Cerebellar nuclear complex (tissue), 1 donor: ENCODE measurements around the gene SRPK2.
"Not testable (repeated sequence)": the region's sequence is repeated elsewhere in the genome, so short reads cannot be mapped to it uniquely, and the experiment has no call there.

Source experiments
- DNase-seq, 2 experiments: peaks; one replicate each; lab custom pipeline; 2025; lab: John Stamatoyannopoulos, UW

SRPK2 gene

DNA sequence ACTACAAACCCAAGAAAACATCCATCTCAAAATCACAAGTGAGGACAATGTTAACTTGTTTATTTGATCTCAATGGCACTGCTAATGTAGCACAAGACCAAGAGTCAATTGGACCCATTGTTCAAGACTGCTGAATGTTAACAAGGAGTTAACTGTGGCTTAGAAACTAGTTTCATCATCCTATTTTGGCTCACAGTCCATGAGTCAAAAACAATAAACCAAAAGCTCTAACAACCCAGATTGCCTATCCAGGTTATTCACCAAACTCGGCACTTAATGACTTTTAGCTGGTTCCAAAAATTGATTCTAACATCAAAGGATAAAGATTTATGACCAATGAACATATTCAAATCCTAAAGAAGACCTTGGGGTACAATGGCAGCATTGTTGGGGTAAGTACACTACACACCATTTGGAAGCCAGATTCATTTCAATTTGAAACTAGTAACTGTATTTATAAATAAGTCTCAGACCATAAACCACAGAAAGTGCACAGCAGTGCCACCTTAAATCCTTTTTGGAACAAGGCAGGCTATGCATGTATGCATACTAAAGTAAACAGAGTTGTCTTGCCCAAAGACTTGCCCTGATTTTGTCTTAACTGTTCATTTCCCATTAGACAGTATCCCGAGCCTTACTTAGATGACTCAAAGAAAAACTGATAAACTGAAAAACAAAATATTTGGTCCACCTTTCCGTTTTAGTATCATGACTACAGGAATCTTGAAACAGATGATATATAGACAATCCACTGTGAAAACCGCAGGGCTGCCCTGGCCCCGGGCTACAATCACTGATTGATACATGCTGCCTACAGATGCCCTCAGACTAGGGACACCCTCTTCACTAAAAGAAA, 84.5 kb downstream of the SRPK2 start:
- DNase-seq, result no peak

DNA sequence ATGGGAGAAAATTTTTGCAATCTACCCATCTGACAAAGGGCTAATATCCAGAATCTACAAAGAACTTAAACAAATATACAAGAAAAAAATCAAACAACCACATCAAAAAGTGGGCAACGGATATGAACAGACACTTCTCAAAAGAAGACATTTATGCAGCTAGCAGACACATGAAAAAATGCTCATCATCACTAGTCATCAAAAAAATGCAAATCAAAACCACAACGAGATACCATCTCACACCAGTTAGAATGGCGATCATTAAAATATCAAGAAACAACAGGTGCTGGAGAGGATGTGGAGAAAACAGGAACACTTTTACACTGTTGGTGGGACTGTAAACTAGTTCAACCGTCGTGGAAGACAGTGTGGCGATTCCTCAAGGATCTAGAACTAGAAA, 88.1 kb downstream of the SRPK2 start:
- not testable (repeated sequence) for DNase-seq

DNA sequence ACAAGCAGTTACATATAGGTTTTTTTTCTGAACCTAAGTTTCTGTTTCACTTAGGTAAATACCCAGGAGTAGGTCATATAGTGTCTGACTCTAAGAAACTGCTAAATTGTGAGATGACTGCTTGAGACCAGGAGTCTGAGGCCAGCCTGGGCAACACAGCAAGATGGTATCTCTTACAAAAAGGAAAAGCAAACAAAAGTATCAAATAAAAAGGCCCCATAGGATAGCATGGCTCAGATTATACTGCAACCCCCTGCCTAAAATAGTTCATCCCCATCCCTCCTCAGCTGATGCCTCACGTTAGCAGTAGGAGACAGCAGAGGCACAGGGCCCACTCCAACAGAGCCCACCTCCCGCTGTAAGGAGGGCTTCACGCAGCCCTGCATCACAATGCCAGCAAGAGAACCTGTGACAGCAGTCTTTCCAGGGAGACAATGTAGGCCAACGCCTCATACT, 90.3 kb downstream of the SRPK2 start:
- DNase-seq, result no peak

DNA sequence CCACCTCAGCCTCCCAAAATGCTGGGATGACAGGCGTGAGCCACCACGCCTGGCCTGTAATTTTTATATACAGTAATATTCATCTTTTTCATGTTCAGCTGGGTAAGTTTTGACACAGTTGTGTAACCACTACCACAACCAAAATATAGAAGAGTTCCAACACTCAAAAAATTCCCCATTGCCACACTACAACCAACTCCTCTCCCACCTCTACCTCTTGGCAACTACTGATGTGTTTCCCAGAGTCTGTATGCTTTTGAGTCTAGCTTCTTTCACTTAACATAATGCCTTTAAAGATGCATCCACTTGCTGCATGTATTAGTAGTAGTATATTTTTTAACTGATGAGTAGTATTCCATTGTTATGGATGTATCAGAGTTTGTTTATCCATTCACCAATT, 90.7 kb downstream of the SRPK2 start:
- DNase-seq, result no peak

DNA sequence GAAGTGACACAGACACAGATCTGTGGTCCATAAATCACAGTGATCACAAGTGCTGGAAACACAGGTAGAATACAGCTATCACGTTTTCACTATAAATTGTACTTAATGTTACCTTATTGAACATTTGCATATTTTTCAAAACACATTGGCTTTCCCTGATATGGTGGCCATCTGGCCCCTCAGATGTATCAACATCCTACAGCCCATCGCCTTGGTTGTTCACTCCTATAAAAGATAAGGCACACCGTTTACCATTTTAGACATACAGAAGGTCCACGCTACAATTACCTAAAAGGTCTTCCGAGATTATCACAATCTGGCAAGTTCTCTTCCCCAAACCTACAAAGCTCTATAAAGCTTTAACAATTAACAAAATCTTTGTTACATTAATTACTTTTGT, 91.4 kb downstream of the SRPK2 start:
- no peak for DNase-seq

DNA sequence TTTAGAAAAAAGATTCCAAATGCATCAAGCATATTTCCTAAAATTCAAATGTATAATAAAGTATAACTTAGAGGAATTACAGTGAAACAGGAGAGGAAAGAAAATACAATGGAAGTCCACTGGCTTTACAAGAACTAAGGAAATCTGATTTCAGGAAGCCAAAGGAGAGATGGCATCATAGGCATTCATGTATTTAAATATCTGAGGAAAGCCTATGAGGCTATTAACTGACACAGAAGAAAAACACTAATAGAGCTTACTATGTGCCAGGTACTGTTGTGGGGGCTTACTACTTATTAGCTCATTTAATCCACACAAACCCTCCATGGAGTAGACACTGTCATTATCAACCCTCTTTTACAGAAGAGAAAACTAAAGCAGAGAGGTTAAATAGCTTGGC, 92.2 kb downstream of the SRPK2 start:
- DNase-seq, result no peak

DNA sequence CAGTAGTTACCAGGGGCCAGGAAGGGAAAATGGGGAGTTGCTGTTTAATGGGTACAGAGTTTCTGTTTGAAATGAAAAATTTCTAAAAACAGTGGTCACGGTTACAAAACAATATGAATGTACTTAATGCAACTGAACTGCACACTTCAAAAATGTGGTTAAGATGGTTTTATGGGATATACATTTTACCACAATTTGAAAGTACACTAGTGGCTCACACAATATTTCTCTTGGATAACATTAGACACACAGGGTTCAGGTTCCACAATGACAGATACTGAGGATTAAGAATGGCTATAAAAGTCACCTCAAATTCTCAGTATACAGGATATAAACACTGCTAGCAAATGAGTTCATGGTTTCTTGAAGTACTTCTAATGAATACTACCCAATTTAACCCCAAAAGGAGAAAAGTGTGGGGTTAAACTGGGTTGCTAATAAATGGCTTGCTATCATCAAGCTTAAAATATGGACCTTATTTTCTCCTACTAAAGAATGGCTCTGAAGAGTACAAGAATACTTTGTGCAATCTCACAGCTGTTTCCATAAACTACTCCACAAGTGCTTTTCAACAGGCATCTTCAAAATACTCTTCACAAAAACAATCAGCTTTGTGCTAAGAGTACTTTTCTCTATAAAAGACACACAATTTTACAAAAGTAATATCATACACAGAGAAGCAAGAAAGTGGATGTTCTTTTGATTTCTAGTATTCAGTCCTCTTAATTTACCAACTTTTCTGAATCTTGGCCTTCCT, 92.9 kb downstream of the SRPK2 start:
- no peak for DNase-seq

DNA sequence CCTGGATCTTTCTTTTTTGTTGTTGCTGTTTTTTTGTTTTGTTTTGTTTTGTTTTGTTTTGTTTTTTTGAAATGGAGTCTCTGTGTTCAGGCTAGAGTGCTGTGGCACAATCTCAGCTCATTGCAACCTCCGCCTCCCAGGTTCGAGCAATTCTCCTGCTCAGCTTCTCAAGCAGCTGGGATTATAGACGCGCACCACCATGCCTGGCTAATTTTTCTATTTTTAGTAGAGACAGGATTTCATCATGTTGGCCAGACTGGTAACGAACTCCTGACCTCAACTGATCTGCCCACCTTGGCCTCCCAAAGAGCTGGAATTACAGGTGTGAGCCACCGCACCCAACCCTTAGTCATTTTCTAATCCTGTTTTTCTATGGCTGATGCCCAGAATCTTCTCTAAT, 94.2 kb downstream of the SRPK2 start:
- not testable (repeated sequence) for DNase-seq

DNA sequence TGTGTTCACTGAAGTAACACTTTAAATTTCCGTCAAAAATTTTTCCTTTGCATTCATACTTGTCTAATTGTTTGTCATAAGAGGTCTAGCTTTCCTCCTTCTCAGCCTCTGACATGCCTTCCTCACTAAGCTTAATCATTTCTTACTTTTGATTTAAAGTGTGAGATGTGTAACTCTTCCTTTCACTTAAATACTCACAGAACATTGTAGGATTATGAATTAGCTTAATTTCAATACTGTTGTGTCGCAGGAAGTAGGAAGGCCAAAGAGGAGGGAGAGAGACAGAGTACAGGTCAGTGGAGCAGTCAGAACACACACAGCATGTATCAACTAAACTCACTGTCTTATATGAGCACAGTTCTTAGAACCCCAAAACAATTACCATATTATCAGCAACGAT, 99.0 kb downstream of the SRPK2 start:
- no peak for DNase-seq

DNA sequence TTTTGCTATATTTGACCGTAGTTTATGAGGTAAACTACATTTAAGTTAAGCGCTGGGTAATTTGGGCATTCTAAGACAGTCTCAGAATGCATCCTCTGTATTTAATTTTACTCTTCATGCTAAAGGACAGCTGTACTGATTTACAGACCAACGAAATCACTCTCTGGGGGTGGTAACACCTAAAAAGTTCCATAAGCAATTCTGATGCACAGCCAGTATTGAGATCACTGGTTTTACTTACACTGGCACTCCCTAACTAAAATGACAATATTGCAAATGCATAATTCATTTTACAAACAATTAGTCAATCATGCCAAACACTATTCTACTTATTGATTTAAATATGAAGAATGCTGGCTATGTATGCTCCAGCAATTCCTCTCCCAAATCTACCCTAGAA, 102.3 kb downstream of the SRPK2 start:
- DNase-seq, result no peak

DNA sequence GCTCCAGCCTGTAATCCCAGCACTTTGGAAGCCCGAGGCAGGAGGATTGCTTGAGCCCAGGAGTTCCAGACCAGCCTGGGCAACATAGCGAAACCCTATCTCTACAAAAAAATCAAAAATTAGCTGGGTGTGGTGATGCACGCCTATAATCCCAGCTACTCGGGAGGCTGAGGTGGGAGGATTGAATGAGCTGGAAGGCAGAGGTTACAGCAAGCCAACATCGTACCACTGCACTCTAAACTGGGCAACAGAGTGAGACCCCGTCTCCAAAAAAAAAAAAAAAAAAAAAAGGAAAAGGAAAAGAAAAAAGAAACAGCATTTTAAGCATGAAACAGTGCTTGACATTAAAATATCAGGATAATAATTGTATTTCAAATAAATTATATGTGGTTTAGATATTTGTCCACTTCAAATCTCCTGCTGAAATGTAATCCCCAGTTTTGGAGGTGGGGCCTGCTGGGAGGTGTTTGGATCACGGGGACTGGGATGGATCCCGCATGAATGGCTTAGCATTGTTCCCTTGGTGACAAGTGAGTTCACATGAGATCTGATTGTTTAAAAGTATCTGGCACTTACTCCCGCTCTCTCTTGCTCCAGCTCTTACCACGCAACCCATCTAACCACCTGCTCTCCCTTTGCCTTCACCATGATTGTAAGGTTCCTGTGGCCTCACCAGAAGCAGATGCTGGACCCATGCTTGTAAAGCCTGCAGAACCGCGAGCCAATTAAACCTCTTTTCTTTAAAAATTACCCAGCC, 103.4 kb downstream of the SRPK2 start:
- no peak for DNase-seq

DNA sequence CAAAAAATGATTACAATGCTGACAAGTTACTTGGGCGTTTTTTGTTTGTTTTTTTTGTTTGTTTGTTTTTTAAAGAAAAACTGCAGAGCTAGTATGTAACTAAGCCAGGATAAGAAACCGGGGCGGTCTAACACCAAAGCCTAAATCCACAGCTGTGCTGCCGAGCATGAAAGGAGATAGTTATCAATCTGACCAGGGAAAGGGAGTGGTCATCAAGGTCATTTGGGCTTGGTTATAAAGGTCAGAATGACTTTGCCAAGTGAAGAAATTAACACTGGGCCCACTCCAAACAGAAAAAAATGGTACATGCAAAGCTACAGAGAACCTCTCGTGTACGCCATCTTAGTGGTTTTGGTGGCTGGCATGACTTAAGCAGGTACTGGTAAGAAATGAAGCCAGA, 104.7 kb downstream of the SRPK2 start:
- no peak for DNase-seq

DNA sequence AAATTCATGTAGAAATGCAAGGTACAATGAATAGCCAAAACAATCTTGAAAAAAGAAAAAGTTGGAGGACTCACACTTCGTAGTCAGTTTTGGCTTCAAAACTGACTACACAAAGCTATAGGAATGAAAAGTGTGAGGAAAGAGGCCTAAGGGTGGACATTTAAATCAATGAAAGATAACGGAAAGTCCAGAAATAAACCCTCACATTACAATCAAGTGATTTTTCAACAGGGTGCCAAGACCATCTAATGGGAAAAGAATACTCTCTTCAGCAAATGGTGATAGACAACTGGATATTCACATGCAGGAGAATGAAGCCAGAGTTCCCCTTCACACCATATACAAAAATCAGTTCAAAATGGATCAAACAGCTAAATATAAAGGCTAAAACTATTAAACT, 106.8 kb downstream of the SRPK2 start:
- no peak for DNase-seq

DNA sequence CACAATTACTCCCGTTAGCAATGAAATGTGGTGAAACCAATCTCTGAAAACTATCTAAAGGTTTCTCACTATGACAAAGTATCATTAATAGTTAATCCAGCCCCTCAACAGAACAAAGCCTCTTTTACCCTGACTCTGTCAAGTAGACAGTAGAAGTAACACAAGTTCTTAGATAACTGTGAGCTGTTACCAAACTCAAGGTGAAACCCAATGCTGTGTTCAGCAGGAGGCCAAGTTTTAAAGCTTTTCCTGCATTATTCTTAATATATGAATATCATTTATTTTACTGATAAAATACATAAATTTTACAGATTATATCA, 109.1 kb downstream of the SRPK2 start:
- no peak for DNase-seq

DNA sequence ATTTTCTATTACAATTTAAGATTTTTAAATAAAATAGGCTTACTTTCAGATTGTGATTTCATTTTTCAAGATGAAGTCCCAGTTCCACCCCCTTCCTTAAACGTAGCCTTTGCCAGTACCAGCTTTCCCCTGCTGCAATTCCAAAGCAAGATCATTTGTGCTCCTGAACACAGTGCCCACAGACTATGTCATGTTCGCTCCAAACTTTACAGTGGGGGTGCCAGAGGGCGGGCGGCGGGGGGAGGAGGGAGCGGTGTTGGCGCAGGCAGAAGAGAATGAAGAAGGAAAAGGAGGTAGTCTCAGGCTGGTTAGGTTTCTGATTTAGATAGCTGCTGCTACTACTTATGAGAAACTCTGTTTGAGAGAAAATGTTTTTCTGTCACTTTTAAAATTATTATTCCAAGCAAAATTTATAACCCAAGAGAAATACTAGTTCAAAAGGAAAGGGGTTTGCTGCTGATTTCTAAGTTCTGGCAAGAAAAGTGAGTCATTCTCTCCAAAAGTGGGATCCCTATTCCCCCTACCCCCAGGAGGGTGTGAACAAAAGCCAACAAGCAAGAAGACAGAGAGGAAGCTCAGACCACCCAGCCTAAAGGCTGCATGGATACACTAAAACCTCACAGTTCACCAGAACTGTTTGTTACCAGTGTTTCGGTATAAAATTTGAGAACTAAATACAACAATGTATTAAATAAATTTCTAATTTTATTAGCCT, 109.6 kb downstream of the SRPK2 start:
- no peak for DNase-seq

DNA sequence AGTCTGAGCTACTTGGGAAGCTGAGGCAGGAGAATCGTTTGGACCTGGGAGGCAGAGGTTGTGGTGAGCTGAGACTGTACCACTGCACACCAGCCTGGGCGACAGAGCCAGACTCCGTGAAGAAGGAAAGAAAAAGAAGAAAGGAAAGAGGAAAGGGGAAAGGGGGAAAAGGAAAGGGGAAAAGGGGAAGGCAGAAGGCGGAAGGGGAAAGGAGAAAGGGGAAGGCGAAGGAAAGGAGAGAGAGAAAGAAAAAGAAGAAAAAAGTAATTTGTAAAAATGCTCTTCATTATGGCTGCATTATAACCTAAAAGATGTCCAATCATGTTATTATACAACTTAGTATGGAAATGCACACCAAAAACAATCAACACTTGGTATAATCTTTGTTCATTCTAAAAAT, 110.2 kb downstream of the SRPK2 start:
- no peak for DNase-seq

DNA sequence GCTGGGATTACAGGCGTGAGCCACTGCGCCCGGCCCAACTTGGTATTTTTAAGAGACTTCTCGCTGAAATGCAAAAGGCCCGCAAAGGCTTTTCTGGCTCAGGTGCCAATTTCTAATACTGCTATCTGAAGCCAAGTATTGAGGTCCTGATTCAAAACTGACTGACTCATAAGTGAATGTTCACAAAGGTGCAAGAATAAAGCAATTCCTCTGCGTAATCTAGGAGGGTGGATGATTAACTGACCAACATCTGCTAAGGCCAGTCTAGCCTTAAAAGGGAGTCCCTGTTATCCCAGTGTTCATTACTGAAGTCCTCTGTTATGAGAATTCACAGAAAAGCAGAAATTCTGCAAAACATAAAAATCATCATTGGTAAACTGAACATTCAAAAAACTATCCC, 111.4 kb downstream of the SRPK2 start:
- DNase-seq, result no peak

DNA sequence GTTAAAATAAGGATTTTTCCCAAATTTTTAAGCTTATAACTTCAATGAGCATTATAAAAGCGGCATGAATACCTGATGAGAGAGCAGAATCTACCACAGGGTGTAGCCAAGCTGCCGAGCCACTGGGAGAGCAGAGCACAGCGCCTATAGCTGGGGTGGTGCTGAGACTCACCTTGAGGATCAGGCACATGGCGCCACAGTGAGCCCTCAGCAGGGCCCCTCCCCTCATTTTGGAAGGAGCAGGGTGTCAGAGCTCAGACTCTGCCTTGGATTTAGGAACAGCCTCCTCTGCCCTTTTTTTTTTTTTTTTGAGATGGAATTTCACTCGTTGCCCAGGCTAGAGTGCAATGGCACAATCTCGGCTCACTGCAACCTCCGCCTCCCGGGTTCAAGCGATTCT, 118.6 kb downstream of the SRPK2 start:
- peak in 1 of 2 experiments; percentile 5 for DNase-seq

DNA sequence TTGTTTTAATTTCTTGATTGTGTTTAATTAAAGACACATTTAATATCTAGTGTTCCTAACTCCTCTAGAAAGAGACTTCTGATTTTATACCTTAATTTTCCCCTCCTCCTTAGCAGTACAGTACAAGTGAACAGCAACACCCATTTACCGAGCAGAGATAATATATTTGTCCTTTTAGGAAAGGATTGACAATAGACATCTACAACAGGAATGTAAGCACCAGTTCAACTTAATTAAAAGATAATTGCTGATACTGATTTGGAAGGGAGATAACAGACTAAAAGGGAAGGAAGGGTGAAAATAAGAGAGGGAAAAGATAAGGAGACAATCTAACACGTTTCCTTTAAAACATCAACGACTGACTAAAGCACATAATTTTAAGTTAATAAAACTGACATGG, 119.3 kb downstream of the SRPK2 start:
- peak in 1 of 2 experiments; percentile 48 for DNase-seq

DNA sequence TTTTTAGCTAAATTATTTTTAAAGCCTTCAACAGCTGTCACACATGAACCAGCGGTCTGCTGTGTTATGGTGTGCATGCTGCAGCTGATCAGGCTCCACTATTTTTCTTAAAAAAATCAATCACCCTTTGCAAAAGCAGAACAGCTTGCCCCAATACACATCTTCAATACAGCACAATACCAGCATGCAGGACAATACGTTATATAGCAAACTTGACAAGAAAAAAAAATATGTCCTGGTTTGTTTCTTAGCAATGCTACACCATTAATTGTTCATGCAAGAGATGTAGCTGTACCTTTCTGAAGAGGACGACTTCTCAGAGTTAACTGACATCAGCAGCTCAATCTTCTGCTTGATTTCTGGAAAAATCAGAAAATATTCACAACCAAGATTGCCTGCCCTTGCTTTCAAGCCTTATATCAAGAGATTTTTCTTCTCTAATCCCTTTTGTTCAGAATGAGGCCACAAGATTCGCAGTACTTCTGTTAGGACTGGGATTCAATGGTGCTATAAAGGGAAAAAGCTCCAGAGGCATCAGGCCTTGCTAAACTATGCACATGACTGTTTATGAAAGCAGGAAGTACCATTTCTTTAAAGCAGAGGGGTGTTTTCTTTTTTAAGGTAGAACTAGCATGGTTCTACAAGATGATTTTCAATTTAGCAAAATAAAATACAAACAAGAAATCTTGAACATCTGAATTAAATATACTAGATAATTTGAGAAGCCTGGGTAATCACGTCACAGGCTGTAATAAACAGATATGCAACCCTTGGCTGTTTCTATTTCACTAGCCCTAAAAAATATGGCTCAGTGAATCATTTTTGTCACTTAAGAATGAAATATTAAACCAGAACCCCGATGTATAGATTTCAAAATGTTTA, 120.0 kb downstream of the SRPK2 start:
- peak in 1 of 2 experiments; percentile 55 for DNase-seq

DNA sequence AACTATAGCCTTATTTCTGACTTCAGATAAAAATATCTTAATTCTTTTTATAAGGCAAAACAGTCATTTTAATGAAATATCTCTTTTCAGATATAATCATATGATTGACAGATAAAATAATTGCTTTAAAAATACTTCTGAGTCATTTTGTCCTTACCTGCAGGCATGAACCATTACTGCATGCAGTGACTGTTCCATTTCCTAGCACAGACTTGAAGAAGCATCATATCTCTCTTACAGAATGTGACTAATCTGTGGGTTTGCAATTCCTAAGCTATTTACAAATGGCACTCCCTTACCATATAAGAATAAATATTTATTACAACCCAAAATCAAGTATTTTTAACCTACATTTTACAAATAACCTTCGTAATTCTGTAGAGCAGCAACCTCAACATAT, 120.7 kb downstream of the SRPK2 start:
- no peak for DNase-seq
